ENCODE data around the gene TAF6. TPM values are rescaled to one million over a fixed set of nuclear protein-coding genes. Genes with fewer than 3 reads are reported as not detected.

TAF6 gene
- polyA plus RNA-seq, 1 donor = 36.1 TPM

- DNase-seq = no peak
- WGBS (ENCODE audit: insufficient coverage, low lambda C conversion rate) = no CpG with 5 or more reads among the region's 1 CpG
- H3K36me3 ChIP-seq (ENCODE audit: control insufficient read depth, insufficient read depth, low read length) = peaks cover 9% of the 10 kb centered on the region
- H3K9me3 ChIP-seq (ENCODE audit: control insufficient read depth, low read depth, low read length) = no peaks in the 10 kb centered on the region
- H3K4me3 ChIP-seq (ENCODE audit: low read length) = no peak overlapping the region
- H3K27ac ChIP-seq (ENCODE audit: low read length) = no peak overlapping the region
- H3K27me3 ChIP-seq (ENCODE audit: control insufficient read depth, insufficient read depth, low read length) = no peaks in the 10 kb centered on the region
- H3K4me1 ChIP-seq (ENCODE audit: control insufficient read depth, insufficient read depth, low read length) = peaks cover 29% of the 10 kb centered on the region
Observed at GRCh38 chr7:100120733-100121036, 1.5 kb upstream of the TAF6 start.

GRCh38 chr7:100119970-100120732, 993 bp upstream of the TAF6 start:
- DNase-seq = peak in 1 of 2 donors; percentile 51
- Histone ChIP-seq H3K9me3 (ENCODE audit: control insufficient read depth, low read depth, low read length) (no peaks in the 10 kb centered on the region), H3K27me3 (ENCODE audit: control insufficient read depth, insufficient read depth, low read length) (no peaks in the 10 kb centered on the region), H3K36me3 (ENCODE audit: control insufficient read depth, insufficient read depth, low read length) (peaks cover 9% of the 10 kb centered on the region), H3K4me1 (ENCODE audit: control insufficient read depth, insufficient read depth, low read length) (peaks cover 24% of the 10 kb centered on the region), H3K4me3 (ENCODE audit: low read length) (peak overlapping the region; percentile 76), H3K27ac (ENCODE audit: low read length) (peak overlapping the region; percentile 54)
- 38% methylated on average over 5 of the region's 19 CpGs for WGBS (ENCODE audit: insufficient coverage, low lambda C conversion rate)

- WGBS (ENCODE audit: insufficient coverage, low lambda C conversion rate) = 27% methylated on average over 3 of the region's 18 CpGs
- peak overlapping the region; percentile 76 for H3K4me3 ChIP-seq (ENCODE audit: low read length)
- peaks cover 12% of the 10 kb centered on the region for H3K4me1 ChIP-seq (ENCODE audit: control insufficient read depth, insufficient read depth, low read length)
- H3K27me3 ChIP-seq (ENCODE audit: control insufficient read depth, insufficient read depth, low read length) = no peaks in the 10 kb centered on the region
- no peaks in the 10 kb centered on the region for H3K9me3 ChIP-seq (ENCODE audit: control insufficient read depth, low read depth, low read length)
- H3K36me3 ChIP-seq (ENCODE audit: control insufficient read depth, insufficient read depth, low read length) = peaks cover 16% of the 10 kb centered on the region
- H3K27ac ChIP-seq (ENCODE audit: low read length) = no peak overlapping the region
- DNase-seq = no peak
Observed at GRCh38 chr7:100118388-100119071, 628 bp downstream of the TAF6 start.

- H3K9me3 ChIP-seq (ENCODE audit: control insufficient read depth, low read depth, low read length) = no peaks in the 10 kb centered on the region
- no peaks in the 10 kb centered on the region for H3K27me3 ChIP-seq (ENCODE audit: control insufficient read depth, insufficient read depth, low read length)
- H3K36me3 ChIP-seq (ENCODE audit: control insufficient read depth, insufficient read depth, low read length) = peaks cover 39% of the 10 kb centered on the region
- no peak overlapping the region for H3K27ac ChIP-seq (ENCODE audit: low read length)
- WGBS (ENCODE audit: insufficient coverage, low lambda C conversion rate) = no CpG with 5 or more reads among the region's 7 CpGs
- no peak for DNase-seq
- H3K4me3 ChIP-seq (ENCODE audit: low read length) = no peak overlapping the region
- peaks cover 5% of the 10 kb centered on the region for H3K4me1 ChIP-seq (ENCODE audit: control insufficient read depth, insufficient read depth, low read length)
Observed at GRCh38 chr7:100115026-100115425, 4.1 kb downstream of the TAF6 start.

GRCh38 chr7:100111914-100112313, 7.2 kb downstream of the TAF6 start:
- Histone ChIP-seq H3K27ac (ENCODE audit: low read length) (no peak overlapping the region), H3K4me1 (ENCODE audit: control insufficient read depth, insufficient read depth, low read length) (no peaks in the 10 kb centered on the region), H3K4me3 (ENCODE audit: low read length) (no peak overlapping the region), H3K27me3 (ENCODE audit: control insufficient read depth, insufficient read depth, low read length) (no peaks in the 10 kb centered on the region), H3K36me3 (ENCODE audit: control insufficient read depth, insufficient read depth, low read length) (peaks cover 66% of the 10 kb centered on the region), H3K9me3 (ENCODE audit: control insufficient read depth, low read depth, low read length) (no peaks in the 10 kb centered on the region)
- no CpG with 5 or more reads among the region's 13 CpGs for WGBS (ENCODE audit: insufficient coverage, low lambda C conversion rate)
- no peak for DNase-seq

- no peak overlapping the region for H3K4me3 ChIP-seq (ENCODE audit: low read length)
- no peak overlapping the region for H3K27ac ChIP-seq (ENCODE audit: low read length)
- no peak for DNase-seq
- peaks cover 70% of the 10 kb centered on the region for H3K36me3 ChIP-seq (ENCODE audit: control insufficient read depth, insufficient read depth, low read length)
- H3K9me3 ChIP-seq (ENCODE audit: control insufficient read depth, low read depth, low read length) = no peaks in the 10 kb centered on the region
- no CpG with 5 or more reads among the region's 7 CpGs for WGBS (ENCODE audit: insufficient coverage, low lambda C conversion rate)
- no peaks in the 10 kb centered on the region for H3K4me1 ChIP-seq (ENCODE audit: control insufficient read depth, insufficient read depth, low read length)
- no peaks in the 10 kb centered on the region for H3K27me3 ChIP-seq (ENCODE audit: control insufficient read depth, insufficient read depth, low read length)
Observed at GRCh38 chr7:100111156-100111555, 8.0 kb downstream of the TAF6 start.

- no peak overlapping the region for H3K4me3 ChIP-seq (ENCODE audit: low read length)
- WGBS (ENCODE audit: insufficient coverage, low lambda C conversion rate) = no CpG with 5 or more reads among the region's 12 CpGs
- no peak for DNase-seq
- H3K36me3 ChIP-seq (ENCODE audit: control insufficient read depth, insufficient read depth, low read length) = peaks cover 82% of the 10 kb centered on the region
- no peaks in the 10 kb centered on the region for H3K9me3 ChIP-seq (ENCODE audit: control insufficient read depth, low read depth, low read length)
- H3K27me3 ChIP-seq (ENCODE audit: control insufficient read depth, insufficient read depth, low read length) = no peaks in the 10 kb centered on the region
- H3K27ac ChIP-seq (ENCODE audit: low read length) = no peak overlapping the region
- H3K4me1 ChIP-seq (ENCODE audit: control insufficient read depth, insufficient read depth, low read length) = no peaks in the 10 kb centered on the region
Observed at GRCh38 chr7:100109521-100110163, 9.5 kb downstream of the TAF6 start.

GRCh38 chr7:100107890-100108289, 11.3 kb downstream of the TAF6 start:
- H3K27me3 ChIP-seq (ENCODE audit: control insufficient read depth, insufficient read depth, low read length) = no peaks in the 10 kb centered on the region
- no peak overlapping the region for H3K27ac ChIP-seq (ENCODE audit: low read length)
- H3K4me3 ChIP-seq (ENCODE audit: low read length) = no peak overlapping the region
- H3K36me3 ChIP-seq (ENCODE audit: control insufficient read depth, insufficient read depth, low read length) = peaks cover 80% of the 10 kb centered on the region
- H3K9me3 ChIP-seq (ENCODE audit: control insufficient read depth, low read depth, low read length) = no peaks in the 10 kb centered on the region
- H3K4me1 ChIP-seq (ENCODE audit: control insufficient read depth, insufficient read depth, low read length) = no peaks in the 10 kb centered on the region
- 90% methylated on average over 2 of the region's 11 CpGs for WGBS (ENCODE audit: insufficient coverage, low lambda C conversion rate)
- no peak for DNase-seq

- Histone ChIP-seq H3K27ac (ENCODE audit: low read length) (no peak overlapping the region), H3K36me3 (ENCODE audit: control insufficient read depth, insufficient read depth, low read length) (peaks cover 75% of the 10 kb centered on the region), H3K4me1 (ENCODE audit: control insufficient read depth, insufficient read depth, low read length) (no peaks in the 10 kb centered on the region), H3K9me3 (ENCODE audit: control insufficient read depth, low read depth, low read length) (no peaks in the 10 kb centered on the region), H3K27me3 (ENCODE audit: control insufficient read depth, insufficient read depth, low read length) (no peaks in the 10 kb centered on the region), H3K4me3 (ENCODE audit: low read length) (no peak overlapping the region)
- no CpG with 5 or more reads among the region's 25 CpGs for WGBS (ENCODE audit: insufficient coverage, low lambda C conversion rate)
- DNase-seq = no peak
Observed at GRCh38 chr7:100107125-100107737, 11.9 kb downstream of the TAF6 start.

GRCh38 chr7:100106633-100107032, 12.5 kb downstream of the TAF6 start:
- peaks cover 69% of the 10 kb centered on the region for H3K36me3 ChIP-seq (ENCODE audit: control insufficient read depth, insufficient read depth, low read length)
- WGBS (ENCODE audit: insufficient coverage, low lambda C conversion rate) = no CpG with 5 or more reads among the region's 17 CpGs

More at GRCh38 chr7:100106633-100107032, 12.5 kb downstream of the TAF6 start:
- no peak for DNase-seq
- Histone ChIP-seq H3K27ac (ENCODE audit: low read length) (no peak overlapping the region), H3K4me1 (ENCODE audit: control insufficient read depth, insufficient read depth, low read length) (no peaks in the 10 kb centered on the region), H3K9me3 (ENCODE audit: control insufficient read depth, low read depth, low read length) (no peaks in the 10 kb centered on the region), H3K27me3 (ENCODE audit: control insufficient read depth, insufficient read depth, low read length) (no peaks in the 10 kb centered on the region), H3K4me3 (ENCODE audit: low read length) (no peak overlapping the region)
